H1 (cell line): ENCODE results near the gene HMGB3. TPM values are rescaled to one million over a fixed set of nuclear protein-coding genes. Genes with fewer than 3 reads are reported as not detected.

Experiments used
- CTCF ChIA-PET: fragments of 300-600 bp; sonication (Branson Sonifier 250); formaldehyde crosslinking; loops from one replicate; lab custom pipeline; 2021; ENCODE audit not compliant: partially characterized antibody; lab: Charles Lee
- POLR2A ChIA-PET: fragments of 300-600 bp; sonication (Branson Sonifier 250); formaldehyde crosslinking; loops from one replicate; lab custom pipeline; 2021; ENCODE audit warnings: inconsistent platforms; ENCODE audit not compliant: partially characterized antibody; lab: Charles Lee
- DNase-seq, 2 experiments: peaks; one replicate each; pipeline versions ENCODE4 v3.0.0 to v3.0.0-alpha.2; 2010 to 2022; ENCODE audit warnings: low spot score in 2 of 2, low read depth in 1 of 2, mixed read lengths in 1 of 2
- FAIRE-seq: peaks from 2 replicates; lab custom pipeline; 2011; peaks lifted over from hg19 to GRCh38; lab: Jason Lieb, UNC
- H2AFZ ChIP-seq: 2 replicates; pipeline ENCODE4 v1.8.1; 2012; ENCODE audit warnings: low read length, inconsistent platforms
- H2AK5ac ChIP-seq: 2 replicates; pipeline ENCODE4 v1.6.1; 2013; ENCODE audit warnings: low read depth, low read length
- H2BK120ac ChIP-seq: replicated peaks from 2 replicates; pipeline ENCODE3; 2013; ENCODE audit warnings: low read depth, low read length, inconsistent platforms
- H2BK12ac ChIP-seq: 2 replicates; pipeline ENCODE4 v1.6.1; 2013; ENCODE audit warnings: low read depth, low read length
- H2BK15ac ChIP-seq: 2 replicates; pipeline ENCODE4 v1.6.1; 2013; ENCODE audit warnings: low read length
- H2BK20ac ChIP-seq: 2 replicates; pipeline ENCODE4 v1.6.1; 2013; ENCODE audit warnings: low read length
- H2BK5ac ChIP-seq: 2 replicates; pipeline ENCODE4 v1.6.1; 2013; ENCODE audit warnings: low read depth, low read length
- H3K14ac ChIP-seq: 2 replicates; pipeline ENCODE4 v1.6.1; 2013; ENCODE audit warnings: inconsistent platforms; ENCODE audit not compliant: insufficient read length
- H3K18ac ChIP-seq: 2 replicates; pipeline ENCODE4 v1.6.1; 2013; ENCODE audit warnings: low read length; ENCODE audit errors: extremely low read depth
- H3K23ac ChIP-seq: 2 replicates; pipeline ENCODE4 v1.6.1; 2013; ENCODE audit warnings: inconsistent platforms; ENCODE audit not compliant: insufficient read length
- H3K23me2 ChIP-seq: 2 replicates; pipeline ENCODE4 v1.6.1; 2013; ENCODE audit warnings: low read depth, low read length
- H3K27ac ChIP-seq: 2 replicates; pipeline ENCODE4 v1.6.1; 2011; ENCODE audit warnings: low read depth, low read length, inconsistent platforms
- H3K27me3 ChIP-seq, 4 experiments: replicated peaks in 1 of 4; 1 replicate in 1 of 4; 2 replicates in 3 of 4; pipeline versions ENCODE4 v1.6.1 to v1.8.1; 2011 to 2013; ENCODE audit warnings: low read length in 3 of 4, mild to moderate bottlenecking in 3 of 4, inconsistent platforms in 2 of 4, mixed read lengths in 2 of 4, moderate library complexity in 1 of 4; ENCODE audit not compliant: control insufficient read depth in 3 of 4, insufficient read depth in 3 of 4; ENCODE audit errors: extremely low read depth in 1 of 4
- H3K36me3 ChIP-seq, 4 experiments: 2 replicates each; pipeline versions ENCODE4 v1.6.1 to v1.8.1; 2011 to 2013; ENCODE audit warnings: mild to moderate bottlenecking in 4 of 4, low read length in 3 of 4, moderate library complexity in 2 of 4, control low read depth in 1 of 4, inconsistent platforms in 1 of 4; ENCODE audit not compliant: insufficient read depth in 4 of 4, control insufficient read depth in 2 of 4
- H3K4ac ChIP-seq: replicated peaks from 2 replicates; pipeline ENCODE3; 2013; ENCODE audit warnings: low read length, low read depth, mixed read lengths, inconsistent platforms; ENCODE audit not compliant: insufficient read length
- H3K4me1 ChIP-seq, 4 experiments: replicated peaks in 1 of 4; 1 replicate in 1 of 4; 2 replicates in 3 of 4; pipeline versions ENCODE4 v1.6.1 to v1.8.1; 2011 to 2013; ENCODE audit warnings: low read length in 3 of 4, inconsistent platforms in 2 of 4, mixed read lengths in 1 of 4; ENCODE audit not compliant: insufficient read depth in 4 of 4, control insufficient read depth in 3 of 4
- H3K4me2 ChIP-seq, 2 experiments: 2 replicates each; pipeline versions ENCODE4 v1.6.1 to v1.8.1; 2011 to 2013; ENCODE audit warnings: low read depth in 2 of 2, low read length in 2 of 2, control low read depth in 1 of 2, inconsistent platforms in 1 of 2, mild to moderate bottlenecking in 1 of 2; ENCODE audit not compliant: insufficient read depth in 1 of 2
- H3K4me3 ChIP-seq, 4 experiments: fragments of 200-600, 300-600 bp in 1 of 4; sonication (generic), shearing (Covaris generic), sonication (Bioruptor Twin) in 1 of 4; 2 replicates each; pipeline versions ENCODE4 v1.5.1 to v1.8.1; 2011 to 2016; ENCODE audit warnings: low read length in 4 of 4, low read depth in 3 of 4, control low read depth in 2 of 4, inconsistent platforms in 2 of 4, mild to moderate bottlenecking in 2 of 4, mixed read lengths in 1 of 4, moderate library complexity in 1 of 4; ENCODE audit not compliant: insufficient read depth in 2 of 4; ENCODE audit errors: extremely low read depth in 1 of 4
- H3K56ac ChIP-seq: replicated peaks from 2 replicates; pipeline ENCODE3; 2013; ENCODE audit warnings: low read depth, mild to moderate bottlenecking, mixed read lengths, low read length, inconsistent platforms; ENCODE audit not compliant: insufficient read length
- H3K79me1 ChIP-seq: 2 replicates; pipeline ENCODE4 v1.6.1; 2013; ENCODE audit warnings: low read depth, low read length, control low read depth
- H3K79me2 ChIP-seq, 2 experiments: 2 replicates each; pipeline versions ENCODE4 v1.6.1 to v1.8.1; 2012 to 2013; ENCODE audit warnings: low read length in 2 of 2, mild to moderate bottlenecking in 2 of 2, inconsistent platforms in 1 of 2; ENCODE audit not compliant: insufficient read depth in 2 of 2, control insufficient read depth in 1 of 2
- H3K9ac ChIP-seq, 4 experiments: replicated peaks in 1 of 4; 1 replicate in 1 of 4; 2 replicates in 3 of 4; pipeline versions ENCODE4 v1.6.1 to v1.8.1; 2011 to 2013; ENCODE audit warnings: low read depth in 3 of 4, low read length in 3 of 4, control low read depth in 2 of 4, mild to moderate bottlenecking in 2 of 4, moderate library complexity in 2 of 4, inconsistent platforms in 1 of 4; ENCODE audit errors: extremely low read depth in 1 of 4
- H3K9me3 ChIP-seq, 2 experiments: 2 replicates each; pipeline versions ENCODE4 v1.6.1 to v1.8.1; 2012 to 2013; ENCODE audit warnings: mild to moderate bottlenecking in 2 of 2, moderate library complexity in 2 of 2, control low read depth in 1 of 2, inconsistent platforms in 1 of 2, low read depth in 1 of 2, low read length in 1 of 2, mixed read lengths in 1 of 2; ENCODE audit not compliant: insufficient read depth in 2 of 2
- H4K20me1 ChIP-seq, 2 experiments: replicated peaks in 1 of 2; 2 replicates each; pipeline versions ENCODE3 to v1.8.1; 2011 to 2013; ENCODE audit warnings: inconsistent platforms in 2 of 2, low read length in 2 of 2, mild to moderate bottlenecking in 1 of 2; ENCODE audit not compliant: insufficient read depth in 2 of 2, control insufficient read depth in 1 of 2
- H4K5ac ChIP-seq: 2 replicates; pipeline ENCODE4 v1.6.1; 2013; ENCODE audit warnings: low read length, low read depth, mixed read lengths, inconsistent platforms; ENCODE audit not compliant: insufficient read length
- H4K8ac ChIP-seq: 2 replicates; pipeline ENCODE4 v1.8.0; 2013; ENCODE audit warnings: mild to moderate bottlenecking, moderate library complexity, low read length, inconsistent platforms; ENCODE audit not compliant: insufficient read depth; ENCODE audit errors: extremely low read depth
- H4K91ac ChIP-seq: replicated peaks from 2 replicates; pipeline ENCODE3; 2013; ENCODE audit warnings: low read length, mixed read lengths, inconsistent platforms; ENCODE audit not compliant: insufficient read length
- CEBPB ChIP-seq: IDR thresholded peaks from 2 replicates; pipeline ENCODE4 v1.6.1; 2012; ENCODE audit warnings: low read depth, low read length
- SIRT6 ChIP-seq: IDR thresholded peaks from one replicate; pipeline ENCODE4 v1.7.1; 2012; ENCODE audit warnings: low read length, inconsistent platforms
- YY1 ChIP-seq: IDR thresholded peaks from 2 replicates; pipeline ENCODE4 v1.6.1; 2011; ENCODE audit warnings: low read depth, mild to moderate bottlenecking, low read length
- WGBS, 2 experiments: shearing (Covaris generic) in 1 of 2; methylation state at CpG; one replicate each; pipeline versions ENCODE4 v1.1.6 to v1.1.7; 2013 to 2015; ENCODE audit warnings: low lambda C conversion rate in 2 of 2, mixed read lengths in 2 of 2, inconsistent platforms in 1 of 2, low coverage in 1 of 2, missing lambda C conversion rate in 1 of 2; ENCODE audit not compliant: insufficient replicate concordance in 2 of 2, insufficient coverage in 1 of 2, insufficient read length in 1 of 2; ENCODE audit errors: extremely low coverage in 1 of 2, missing lambda C conversion rate in 1 of 2; 5-methylcytosine and 5-hydroxymethylcytosine counted together
- polyA plus RNA-seq, 7 experiments: library from polyadenylated mRNA; depleted of rRNA in 3 of 7; stranded (reverse) in 5 of 7; unstranded in 2 of 7; fragments of >200 nt in 5 of 7; fragments of 200-250 nt in 2 of 7; gene quantifications; 1 replicate in 5 of 7; 2 replicates in 1 of 7; 4 replicates in 1 of 7; pipeline versions ENCODE4 v1.2.1 to v1.2.3, GENCODE V29; 2011 to 2013; ENCODE audit warnings: missing spikeins in 2 of 7, mixed read lengths in 2 of 7
- total RNA-seq: library from RNA; stranded (reverse); fragmentation: NEBNext Ultra II Directional; extraction: Animal tissue kit (Norgen Biotek cat#: 25700); gene quantifications from 2 replicates; pipeline ENCODE4 v1.2.1, GENCODE V29; 2021
- TF ChIP-seq, protein P1 (sequence below): IDR thresholded peaks from 2 replicates; pipeline ENCODE4 v1.6.1; 2011; ENCODE audit warnings: low read depth, mild to moderate bottlenecking, low read length; ENCODE audit not compliant: insufficient read depth

Gene HMGB3
- total and polyA plus RNA-seq, 2 of the 8 experiments (the other 6 are each of a cell fraction or from before 2014, with no cell fraction given): 55.8 to 346 TPM

DNA sequence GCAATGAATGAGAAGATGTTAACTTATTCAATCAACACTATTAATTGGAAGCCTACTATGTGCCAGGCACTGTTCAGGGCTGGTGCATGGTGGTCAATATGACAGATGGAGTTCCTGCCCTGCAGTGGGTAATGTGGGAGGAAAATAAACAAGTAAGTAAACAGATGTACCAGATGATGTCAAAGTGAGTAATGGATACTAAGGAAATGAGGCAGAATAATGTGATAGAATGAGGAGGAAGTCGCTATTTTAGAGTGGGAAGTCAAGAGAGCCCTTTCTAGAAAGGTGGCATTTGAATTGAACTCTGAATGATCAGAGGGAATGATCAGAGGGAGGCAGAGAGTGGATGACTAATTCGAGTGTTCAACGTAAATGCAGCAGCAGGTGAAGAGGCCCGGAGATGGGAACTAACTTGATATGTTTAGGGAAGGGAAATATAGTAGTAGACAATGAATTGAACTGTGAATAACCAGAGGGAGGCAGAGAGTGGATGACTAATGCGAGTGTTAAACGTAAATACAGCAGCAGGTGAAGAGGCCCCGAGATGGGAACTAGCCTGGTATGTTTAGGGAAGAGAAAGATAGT is 48.3 kb downstream of the HMGB3 start:
- Histone ChIP-seq H3K9ac (no peak overlapping the region), H2BK12ac (no peak overlapping the region), H3K23ac (no peak overlapping the region), H3K79me2 (no peaks in the 10 kb centered on the region), H3K4me3 (no peak overlapping the region), H3K36me3 (no peaks in the 10 kb centered on the region), H4K20me1 (no peaks in the 10 kb centered on the region), H3K9me3 (no peaks in the 10 kb centered on the region), H3K18ac (no peak overlapping the region), H3K27ac (no peak overlapping the region), H4K91ac (no peak overlapping the region), H4K8ac (no peak overlapping the region), H3K4me2 (no peak overlapping the region), H3K4me1 (no peaks in the 10 kb centered on the region), H2AK5ac (no peak overlapping the region), H3K79me1 (no peaks in the 10 kb centered on the region), H3K23me2 (no peaks in the 10 kb centered on the region), H2BK20ac (no peak overlapping the region), H2BK15ac (no peak overlapping the region), H2BK120ac (no peak overlapping the region), H3K56ac (no peak overlapping the region), H4K5ac (no peak overlapping the region), H3K27me3 (no peaks in the 10 kb centered on the region), H3K4ac (no peak overlapping the region), H2BK5ac (no peak overlapping the region), H2AFZ (no peak overlapping the region), H3K14ac (no peak overlapping the region)
- 94% methylated on average over 5 of the region's 7 CpGs; no CpG with 5 or more reads in 1 of the 2 experiments for WGBS, 2 experiments
- FAIRE-seq (no peak), DNase-seq (no peak)
- ChIA-PET CTCF (no interaction called here), POLR2A (no interaction called here)
- no peak for TF ChIP-seq YY1
- TF ChIP-seq SIRT6: no peak
- TF ChIP-seq, protein P1, sequence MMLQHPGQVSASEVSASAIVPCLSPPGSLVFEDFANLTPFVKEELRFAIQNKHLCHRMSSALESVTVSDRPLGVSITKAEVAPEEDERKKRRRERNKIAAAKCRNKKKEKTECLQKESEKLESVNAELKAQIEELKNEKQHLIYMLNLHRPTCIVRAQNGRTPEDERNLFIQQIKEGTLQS: no peak
- no peak for TF ChIP-seq CEBPB
